Epithelial cell of prostate (primary cell): ENCODE results near the gene PSPH.
A peak's percentile ranks its signal among the peaks of the same experiment; 100 is the strongest.

Experiments
- DNase-seq: peaks from one replicate; pipeline ENCODE4 v3.0.0-alpha.2; 2011; ENCODE audit warnings: low read depth, low spot score
- H3K27ac ChIP-seq: fragments of 450-650 bp; 2 replicates; pipeline ENCODE4 v1.5.1; 2017; ENCODE audit warnings: mild to moderate bottlenecking

PSPH gene

GRCh38 chr7:55962014-55962413 is 89.2 kb downstream of the PSPH start:
- peak overlapping the region; percentile 38 for H3K27ac ChIP-seq
- DNase-seq = peak; percentile 29
